Activated CD8-positive, alpha-beta T cell treated with anti-CD3 and anti-CD28 coated beads, Interleukin-2, amount 10 ng/mL, durations not matched to agents 7 days and 5 days (primary cell): ENCODE measurements around the gene FOXO1. TPM values are rescaled to one million over a fixed set of nuclear protein-coding genes. Genes with fewer than 3 reads are reported as not detected.

ENCODE experiments used
- ATAC-seq: fragments of 150-1000 bp; cut with Tn5 transposase; one replicate; pipeline ENCODE4 v1.10.0; 2021; ENCODE audit warnings: moderate library complexity
- CTCF ChIA-PET: fragments of 350-600 bp; sonication (Branson Sonifier 250); formaldehyde crosslinking; loops from one replicate; lab custom pipeline; 2021; ENCODE audit warnings: antibody characterized with exemption; lab: Charles Lee
- POLR2A ChIA-PET: fragments of 350-600 bp; sonication (Branson Sonifier 250); formaldehyde crosslinking; loops from one replicate; lab custom pipeline; 2021; ENCODE audit warnings: antibody characterized with exemption; lab: Charles Lee
- DNase-seq: peaks from one replicate; pipeline ENCODE4 v3.0.0-alpha.2; 2020
- H3K27ac Mint-ChIP-seq: one replicate; pipeline ENCODE4 v1.8.0; 2021; ENCODE audit warnings: mild to moderate bottlenecking, mixed read lengths
- H3K27me3 Mint-ChIP-seq: one replicate; pipeline ENCODE4 v1.8.0; 2021; ENCODE audit warnings: low read depth, mixed read lengths
- H3K36me3 Mint-ChIP-seq: one replicate; pipeline ENCODE4 v1.8.0; 2021; ENCODE audit warnings: low read depth, mixed read lengths
- H3K4me1 Mint-ChIP-seq: one replicate; pipeline ENCODE4 v1.8.0; 2021; ENCODE audit warnings: low read depth, mixed read lengths
- H3K4me3 Mint-ChIP-seq: one replicate; pipeline ENCODE4 v1.8.0; 2021; ENCODE audit warnings: mild to moderate bottlenecking, mixed read lengths
- H3K9me3 Mint-ChIP-seq: one replicate; pipeline ENCODE4 v1.8.0; 2022; ENCODE audit warnings: mixed read lengths; ENCODE audit not compliant: insufficient read depth
- total RNA-seq, 2 experiments: library from RNA; stranded (reverse); gene quantifications; one replicate each; pipeline ENCODE4 v1.2.3, GENCODE V29; 2021

FOXO1 gene
- total RNA-seq, 2 experiments from 2014 or later = 23.1 to 24.0 TPM

- Mint-ChIP-seq H3K9me3 (no peaks in the 10 kb centered on the region), H3K4me1 (peaks cover 75% of the 10 kb centered on the region), H3K4me3 (no peak overlapping the region), H3K36me3 (peaks cover 38% of the 10 kb centered on the region), H3K27ac (no peak overlapping the region), H3K27me3 (no peaks in the 10 kb centered on the region)
- no peak for ATAC-seq
- ChIA-PET CTCF (interaction anchor here (0.8 to 1.1 kb wide), 2 partner anchors 20 to 47 kb away, joined by 3 read pairs; no protein-coding TSS in a partner anchor), POLR2A (interaction anchor here (1.1 kb wide), 1 partner anchor 18 kb away, joined by 3 read pairs; no protein-coding TSS in a partner anchor)
- DNase-seq = no peak
Measured at GRCh38 chr13:40618581-40619478, 47.6 kb downstream of the FOXO1 start.

DNA sequence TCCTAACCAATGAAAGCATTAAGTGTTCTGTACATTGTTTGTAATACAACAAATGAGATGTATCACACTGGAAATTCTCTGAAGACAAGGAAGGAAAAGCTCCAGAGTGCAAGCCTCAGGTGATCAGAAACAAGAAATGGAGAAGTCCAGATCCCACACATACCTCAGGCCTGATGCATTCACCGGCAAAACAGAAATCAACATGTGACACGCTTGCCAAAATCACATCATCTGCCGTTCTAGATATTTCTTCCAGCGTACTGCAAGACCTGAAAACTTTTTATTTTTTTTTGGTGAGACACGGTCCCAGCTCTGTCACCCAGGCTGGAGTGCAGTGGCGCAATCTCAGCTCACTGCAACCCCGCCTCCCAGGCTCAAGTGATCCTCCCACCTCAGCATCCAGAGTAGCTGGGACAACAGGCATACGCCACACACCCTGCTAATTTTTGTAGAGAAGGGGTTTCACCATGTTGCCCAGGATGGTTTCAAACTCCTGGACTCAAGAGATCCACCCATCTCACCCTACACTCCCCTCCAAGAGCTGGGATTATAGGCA, 48.6 kb downstream of the FOXO1 start:
- Mint-ChIP-seq H3K4me1 (peaks cover 78% of the 10 kb centered on the region), H3K4me3 (no peak overlapping the region), H3K27ac (no peak overlapping the region), H3K9me3 (no peaks in the 10 kb centered on the region), H3K27me3 (no peaks in the 10 kb centered on the region), H3K36me3 (peaks cover 36% of the 10 kb centered on the region)
- no peak for DNase-seq
- ATAC-seq = no peak
- ChIA-PET POLR2A (no interaction called here), CTCF (interaction anchor here (0.8 kb wide), 1 partner anchor 48 kb away, joined by 3 read pairs; no protein-coding TSS in a partner anchor)

DNA sequence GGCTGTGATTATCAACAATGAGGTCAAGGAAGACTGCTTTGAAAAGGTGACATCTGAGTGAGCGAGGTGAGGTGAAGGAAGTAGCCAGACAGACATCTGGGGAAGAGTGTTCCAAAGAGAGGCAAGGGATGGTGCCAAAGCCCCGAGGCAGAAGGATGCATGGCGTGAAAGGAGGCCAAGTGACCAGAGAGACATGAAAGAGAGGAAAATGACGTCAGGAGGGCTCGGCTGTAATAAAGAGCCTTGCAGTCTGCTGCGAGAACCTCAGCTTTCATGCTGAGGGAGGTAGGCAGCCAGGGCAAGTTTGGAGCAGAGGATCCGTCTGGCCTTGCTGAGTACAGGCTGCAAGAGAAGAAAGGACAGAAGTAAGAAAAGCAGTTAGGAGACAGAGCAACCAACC, 50.8 kb downstream of the FOXO1 start:
- POLR2A ChIA-PET = no interaction called here
- Mint-ChIP-seq H3K27me3 (no peaks in the 10 kb centered on the region), H3K27ac (peak overlapping the region; percentile 79), H3K4me3 (no peak overlapping the region), H3K9me3 (no peaks in the 10 kb centered on the region), H3K4me1 (peaks cover 88% of the 10 kb centered on the region), H3K36me3 (peaks cover 36% of the 10 kb centered on the region)
- CTCF ChIA-PET = no interaction called here
- ATAC-seq (no peak), DNase-seq (no peak)

- no peak for ATAC-seq
Measured at GRCh38 chr13:40613914-40614313, 52.5 kb downstream of the FOXO1 start.

DNA sequence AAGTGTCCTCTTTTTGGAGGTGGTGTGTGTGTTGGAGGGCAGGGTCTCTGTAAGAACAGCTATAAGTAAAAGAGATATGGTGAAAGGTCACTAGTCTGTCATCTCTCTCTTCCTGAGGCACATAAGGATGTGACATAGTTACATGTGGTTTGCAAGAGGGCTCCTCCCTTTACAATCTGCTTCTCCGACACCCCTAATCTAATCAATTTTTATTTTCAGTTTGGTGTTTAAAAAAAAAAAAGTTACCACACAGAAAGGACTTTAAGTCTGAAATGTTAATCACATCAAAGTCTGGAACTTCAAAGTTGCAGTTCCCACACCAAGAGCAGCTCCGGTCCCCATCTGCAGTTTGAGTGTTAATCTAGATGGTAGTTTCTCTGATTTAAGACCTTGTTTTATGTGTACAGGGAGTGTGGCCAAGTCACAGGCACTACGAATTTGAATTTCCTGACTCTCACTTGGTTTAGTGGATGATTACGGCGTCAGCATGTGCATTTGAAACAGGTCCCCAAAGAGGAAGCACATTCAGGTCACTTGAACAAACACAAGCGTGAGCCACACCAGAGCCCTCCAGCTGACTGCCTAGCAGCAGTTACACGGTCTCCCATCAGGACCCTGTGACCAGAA, 53.1 kb downstream of the FOXO1 start:
- DNase-seq = peak; percentile 76
- POLR2A ChIA-PET = interaction anchor here (0.6 to 2.3 kb wide), 14 partner anchors 8 to 224 kb away, joined by 3 to 19 read pairs (median 4); partner anchors contain the start of gene FOXO1
- Mint-ChIP-seq H3K27me3 (no peaks in the 10 kb centered on the region), H3K9me3 (no peaks in the 10 kb centered on the region), H3K4me1 (peaks cover 78% of the 10 kb centered on the region), H3K27ac (peak overlapping the region; percentile 97), H3K36me3 (peaks cover 23% of the 10 kb centered on the region), H3K4me3 (peak overlapping the region; percentile 82)
- CTCF ChIA-PET = interaction anchor here (0.6 to 2.1 kb wide), 10 partner anchors 8 to 478 kb away, joined by 3 to 10 read pairs (median 3); no protein-coding TSS in a partner anchor
- peak; percentile 85 for ATAC-seq

More at GRCh38 chr13:40613914-40614313, 52.5 kb downstream of the FOXO1 start:
- Mint-ChIP-seq H3K36me3 (peaks cover 22% of the 10 kb centered on the region), H3K4me1 (peaks cover 81% of the 10 kb centered on the region), H3K27ac (peak overlapping the region; percentile 97), H3K9me3 (no peaks in the 10 kb centered on the region), H3K27me3 (no peaks in the 10 kb centered on the region), H3K4me3 (peak overlapping the region; percentile 82)
- ChIA-PET POLR2A (interaction anchor here (0.8 to 2.3 kb wide), 12 partner anchors 9 to 225 kb away, joined by 4 to 19 read pairs (median 4); partner anchors contain the start of gene FOXO1), CTCF (interaction anchor here (0.6 to 2.1 kb wide), 8 partner anchors 13 to 479 kb away, joined by 3 to 10 read pairs (median 4); no protein-coding TSS in a partner anchor)
- no peak for DNase-seq

- H3K27me3 Mint-ChIP-seq = no peaks in the 10 kb centered on the region
- H3K36me3 Mint-ChIP-seq = peaks cover 29% of the 10 kb centered on the region
- DNase-seq = no peak
- H3K27ac Mint-ChIP-seq = peak overlapping the region; percentile 97
- ChIA-PET CTCF (interaction anchor here (0.7 to 2.1 kb wide), 3 partner anchors 30 to 543 kb away, joined by 3 to 5 read pairs (median 4); no protein-coding TSS in a partner anchor), POLR2A (interaction anchor here (0.9 to 2.3 kb wide), 2 partner anchors 12 to 54 kb away, joined by 3 to 11 read pairs; no protein-coding TSS in a partner anchor)
- peak overlapping the region; percentile 82 for H3K4me3 Mint-ChIP-seq
- ATAC-seq = no peak
- peaks cover 79% of the 10 kb centered on the region for H3K4me1 Mint-ChIP-seq
- no peaks in the 10 kb centered on the region for H3K9me3 Mint-ChIP-seq
Measured at GRCh38 chr13:40612041-40612440, 54.4 kb downstream of the FOXO1 start.

GRCh38 chr13:40611635-40612034, 54.8 kb downstream of the FOXO1 start:
- ChIA-PET CTCF (interaction anchor here (1.3 kb wide), 1 partner anchor 71 kb away, joined by 5 read pairs; no protein-coding TSS in a partner anchor), POLR2A (interaction anchor here (0.9 kb wide), 1 partner anchor 54 kb away, joined by 3 read pairs; no protein-coding TSS in a partner anchor)
- no peak for ATAC-seq
- no peak overlapping the region for H3K4me3 Mint-ChIP-seq
- H3K4me1 Mint-ChIP-seq = peaks cover 80% of the 10 kb centered on the region
- peaks cover 29% of the 10 kb centered on the region for H3K36me3 Mint-ChIP-seq
- DNase-seq = no peak
- no peaks in the 10 kb centered on the region for H3K9me3 Mint-ChIP-seq
- peak overlapping the region; percentile 73 for H3K27ac Mint-ChIP-seq
- H3K27me3 Mint-ChIP-seq = no peaks in the 10 kb centered on the region

- Mint-ChIP-seq H3K9me3 (no peaks in the 10 kb centered on the region), H3K4me3 (no peak overlapping the region), H3K4me1 (peaks cover 77% of the 10 kb centered on the region), H3K27ac (no peak overlapping the region), H3K36me3 (peaks cover 29% of the 10 kb centered on the region), H3K27me3 (no peaks in the 10 kb centered on the region)
- ChIA-PET CTCF (no interaction called here), POLR2A (no interaction called here)
- DNase-seq (no peak), ATAC-seq (no peak)
Measured at GRCh38 chr13:40611004-40611403, 55.4 kb downstream of the FOXO1 start.

DNA sequence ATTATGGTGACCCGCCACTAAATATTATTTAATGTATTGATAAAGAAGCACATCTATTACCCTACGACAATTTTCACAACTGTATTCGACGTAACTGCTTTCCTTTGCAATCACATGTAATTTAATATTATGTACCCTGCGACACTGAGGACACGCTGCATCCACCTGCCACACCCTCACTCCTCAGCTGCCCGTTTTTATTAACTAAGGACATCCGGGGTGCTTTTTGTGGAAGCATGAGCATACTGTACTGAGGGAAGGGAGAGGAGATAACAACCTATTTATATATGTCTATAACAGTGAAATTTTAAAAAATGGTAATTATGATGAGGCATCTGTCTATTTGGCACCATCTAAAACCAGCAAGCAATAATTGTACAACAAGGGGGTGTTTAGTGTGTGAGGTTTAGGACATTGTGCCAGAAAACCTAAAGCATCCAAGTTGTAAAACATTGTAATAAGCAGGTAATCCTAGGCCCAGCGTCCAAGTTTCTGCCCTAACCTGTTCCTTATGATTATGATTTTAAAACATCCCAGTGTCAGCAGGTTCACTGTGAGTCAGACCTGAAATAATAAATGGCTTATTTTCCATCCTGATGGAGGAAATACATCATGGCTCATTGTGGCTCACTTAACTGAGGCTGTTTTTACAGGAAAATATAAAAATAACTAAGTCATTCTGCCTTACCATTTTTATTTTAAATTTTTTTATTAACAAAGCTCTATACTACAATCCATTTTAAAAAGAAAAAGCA, 56.3 kb downstream of the FOXO1 start:
- peaks cover 76% of the 10 kb centered on the region for H3K4me1 Mint-ChIP-seq
- ATAC-seq = no peak
- H3K27ac Mint-ChIP-seq = no peak overlapping the region
- H3K36me3 Mint-ChIP-seq = peaks cover 25% of the 10 kb centered on the region
- CTCF ChIA-PET = no interaction called here
- H3K27me3 Mint-ChIP-seq = no peaks in the 10 kb centered on the region
- no peak overlapping the region for H3K4me3 Mint-ChIP-seq
- no peak for DNase-seq
- H3K9me3 Mint-ChIP-seq = no peaks in the 10 kb centered on the region
- POLR2A ChIA-PET = no interaction called here

- H3K36me3 Mint-ChIP-seq = peaks cover 20% of the 10 kb centered on the region
- POLR2A ChIA-PET = interaction anchor here (0.7 to 1.8 kb wide), 2 partner anchors 26 to 56 kb away, joined by 3 to 4 read pairs; no protein-coding TSS in a partner anchor
Measured at GRCh38 chr13:40608308-40608707, 58.1 kb downstream of the FOXO1 start.

More at GRCh38 chr13:40608308-40608707, 58.1 kb downstream of the FOXO1 start:
- Mint-ChIP-seq H3K4me1 (peaks cover 70% of the 10 kb centered on the region), H3K4me3 (no peak overlapping the region), H3K27me3 (no peaks in the 10 kb centered on the region), H3K9me3 (no peaks in the 10 kb centered on the region), H3K27ac (no peak overlapping the region)
- CTCF ChIA-PET = no interaction called here
- no peak for DNase-seq
- no peak for ATAC-seq
